Neural cell (in vitro differentiated cells): ENCODE measurements around the gene GFRA1.

Experiments used
- EZH2 ChIP-seq: fragments of 200-600, 300-800 bp; shearing (Covaris generic), sonication (generic); IDR thresholded peaks from 2 replicates; pipeline ENCODE4 v1.6.1; 2014; ENCODE audit warnings: antibody characterized with exemption, low read length, borderline replicate concordance, mild to moderate bottlenecking; ENCODE audit not compliant: insufficient read depth, poor library complexity, severe bottlenecking
- TF ChIP-seq, protein P1 (sequence below): fragments of 450-650 bp; IDR thresholded peaks from 2 replicates; pipeline ENCODE4 v1.5.1; 2014; ENCODE audit warnings: antibody characterized with exemption, mild to moderate bottlenecking, moderate library complexity; ENCODE audit not compliant: poor library complexity, severe bottlenecking

DNA sequence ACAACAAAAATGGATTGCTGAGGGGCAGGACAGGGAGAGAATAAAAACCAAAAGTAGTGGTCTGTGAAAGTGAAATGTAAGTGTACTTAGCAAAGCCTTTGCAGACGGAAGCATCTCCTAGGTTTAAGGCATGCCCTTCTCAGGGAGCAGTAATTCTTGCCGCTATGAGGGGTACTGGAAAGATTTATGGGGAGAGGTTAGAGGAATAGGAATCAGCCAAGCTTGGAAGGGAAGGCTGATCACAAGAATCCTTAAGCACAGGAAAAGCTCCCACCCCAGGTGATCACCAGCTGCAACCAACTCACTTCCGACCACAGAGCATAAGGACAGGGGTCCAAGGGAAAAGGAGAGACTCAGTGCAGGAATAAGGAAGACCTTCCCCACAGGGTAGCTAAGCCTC is 10.3 kb downstream of the GFRA1 start:
- TF ChIP-seq, protein P1, sequence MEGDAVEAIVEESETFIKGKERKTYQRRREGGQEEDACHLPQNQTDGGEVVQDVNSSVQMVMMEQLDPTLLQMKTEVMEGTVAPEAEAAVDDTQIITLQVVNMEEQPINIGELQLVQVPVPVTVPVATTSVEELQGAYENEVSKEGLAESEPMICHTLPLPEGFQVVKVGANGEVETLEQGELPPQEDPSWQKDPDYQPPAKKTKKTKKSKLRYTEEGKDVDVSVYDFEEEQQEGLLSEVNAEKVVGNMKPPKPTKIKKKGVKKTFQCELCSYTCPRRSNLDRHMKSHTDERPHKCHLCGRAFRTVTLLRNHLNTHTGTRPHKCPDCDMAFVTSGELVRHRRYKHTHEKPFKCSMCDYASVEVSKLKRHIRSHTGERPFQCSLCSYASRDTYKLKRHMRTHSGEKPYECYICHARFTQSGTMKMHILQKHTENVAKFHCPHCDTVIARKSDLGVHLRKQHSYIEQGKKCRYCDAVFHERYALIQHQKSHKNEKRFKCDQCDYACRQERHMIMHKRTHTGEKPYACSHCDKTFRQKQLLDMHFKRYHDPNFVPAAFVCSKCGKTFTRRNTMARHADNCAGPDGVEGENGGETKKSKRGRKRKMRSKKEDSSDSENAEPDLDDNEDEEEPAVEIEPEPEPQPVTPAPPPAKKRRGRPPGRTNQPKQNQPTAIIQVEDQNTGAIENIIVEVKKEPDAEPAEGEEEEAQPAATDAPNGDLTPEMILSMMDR: no peak
- TF ChIP-seq EZH2: no peak
